CD14-positive monocyte (primary cell): Measurements from ENCODE around the gene CHURC1. TPM values are rescaled to one million over a fixed set of nuclear protein-coding genes. Genes with fewer than 3 reads are reported as not detected.
A peak's percentile ranks its signal among the peaks of the same experiment; 100 is the strongest.

Source experiments
- DNase-seq, 3 donors: peaks; one replicate each; pipeline ENCODE4 v3.0.0-alpha.2; 2011 to 2022
- H2AFZ ChIP-seq: 2 replicates; pipeline ENCODE4 v1.6.0; 2012; ENCODE audit warnings: mild to moderate bottlenecking, low read depth, low read length, inconsistent platforms; ENCODE audit not compliant: insufficient read depth, poor library complexity, severe bottlenecking
- H3K27ac ChIP-seq, 2 donors: 1 replicate in 1 of 2; 2 replicates in 1 of 2; pipeline ENCODE4 v1.5.1; 2012 to 2013; ENCODE audit warnings: low read length in 2 of 2, control low read depth in 1 of 2, inconsistent platforms in 1 of 2, low read depth in 1 of 2, mild to moderate bottlenecking in 1 of 2
- H3K27me3 ChIP-seq, 2 donors: one replicate each; pipeline versions ENCODE4 v1.6.0 to v1.6.1; 2011 to 2013; ENCODE audit warnings: low read length in 2 of 2; ENCODE audit not compliant: control insufficient read depth in 2 of 2, insufficient read depth in 2 of 2
- H3K36me3 ChIP-seq, 2 donors: replicated peaks in 1 of 2; 1 replicate in 1 of 2; 2 replicates in 1 of 2; pipeline versions ENCODE4 v1.5.1 to v1.6.1; 2012 to 2013; ENCODE audit warnings: low read length in 2 of 2, control low read depth in 1 of 2, inconsistent platforms in 1 of 2, mild to moderate bottlenecking in 1 of 2; ENCODE audit not compliant: insufficient read depth in 2 of 2, control insufficient read depth in 1 of 2
- H3K4me1 ChIP-seq, 2 donors: 1 replicate in 1 of 2; 2 replicates in 1 of 2; pipeline versions ENCODE4 v1.5.1 to v1.6.1; 2012 to 2013; ENCODE audit warnings: low read length in 2 of 2, control low read depth in 1 of 2, inconsistent platforms in 1 of 2, mild to moderate bottlenecking in 1 of 2, moderate library complexity in 1 of 2; ENCODE audit not compliant: insufficient read depth in 2 of 2, control insufficient read depth in 1 of 2
- H3K4me2 ChIP-seq: replicated peaks from 2 replicates; pipeline ENCODE3; 2012; ENCODE audit warnings: low read length, moderate library complexity, mild to moderate bottlenecking; ENCODE audit not compliant: poor library complexity, severe bottlenecking; ENCODE audit errors: extremely low read depth
- H3K4me3 ChIP-seq, 3 experiments: fragments of 200-600 bp in 1 of 3; sonication (generic) in 1 of 3; replicated peaks in 1 of 3; 1 replicate in 2 of 3; 2 replicates in 1 of 3; pipeline ENCODE4 v1.5.1; 2011 to 2013; ENCODE audit warnings: low read length in 3 of 3, mild to moderate bottlenecking in 3 of 3, control low read depth in 2 of 3, low read depth in 2 of 3, inconsistent platforms in 1 of 3, moderate library complexity in 1 of 3
- H3K79me2 ChIP-seq: 2 replicates; pipeline ENCODE4 v1.6.0; 2012; ENCODE audit warnings: mild to moderate bottlenecking, control low read depth, inconsistent platforms, low read length, moderate library complexity; ENCODE audit not compliant: insufficient read depth
- H3K9ac ChIP-seq: 2 replicates; pipeline ENCODE4 v1.6.0; 2017; ENCODE audit warnings: low read length, mild to moderate bottlenecking; ENCODE audit not compliant: insufficient read depth, poor library complexity, severe bottlenecking
- H3K9me3 ChIP-seq, 2 donors: replicated peaks in 1 of 2; 1 replicate in 1 of 2; 2 replicates in 1 of 2; pipeline versions ENCODE4 v1.5.1 to v1.6.1; 2012 to 2013; ENCODE audit warnings: low read length in 2 of 2, control low read depth in 1 of 2; ENCODE audit not compliant: control insufficient read depth in 1 of 2, insufficient read depth in 1 of 2
- H4K20me1 ChIP-seq: 2 replicates; pipeline ENCODE4 v1.6.0; 2012; ENCODE audit warnings: mild to moderate bottlenecking, low read length, control low read depth, moderate library complexity; ENCODE audit not compliant: insufficient read depth
- H3K27ac Mint-ChIP-seq, 7 donors: one replicate each; pipeline ENCODE4 v1.8.0; 2020; ENCODE audit warnings: mild to moderate bottlenecking in 7 of 7, mixed read lengths in 7 of 7, moderate library complexity in 6 of 7, inconsistent platforms in 2 of 7
- H3K27me3 Mint-ChIP-seq, 3 donors: one replicate each; pipeline ENCODE4 v1.8.0; 2021 to 2022; ENCODE audit warnings: low read depth in 3 of 3, mild to moderate bottlenecking in 3 of 3, mixed read lengths in 3 of 3, moderate library complexity in 3 of 3, inconsistent platforms in 1 of 3
- H3K36me3 Mint-ChIP-seq, 2 donors: one replicate each; pipeline ENCODE4 v1.8.0; 2020; ENCODE audit warnings: mixed read lengths in 2 of 2, inconsistent platforms in 1 of 2, mild to moderate bottlenecking in 1 of 2
- H3K4me1 Mint-ChIP-seq: one replicate; pipeline ENCODE4 v1.8.0; 2020; ENCODE audit warnings: mild to moderate bottlenecking, mixed read lengths
- H3K4me3 Mint-ChIP-seq, 2 donors: one replicate each; pipeline ENCODE4 v1.8.0; 2020; ENCODE audit warnings: mild to moderate bottlenecking in 2 of 2, mixed read lengths in 2 of 2, moderate library complexity in 1 of 2
- H3K9me3 Mint-ChIP-seq, 7 donors: one replicate each; pipeline ENCODE4 v1.8.0; 2020 to 2022; ENCODE audit warnings: mixed read lengths in 7 of 7, mild to moderate bottlenecking in 6 of 7, moderate library complexity in 6 of 7, inconsistent platforms in 2 of 7
- WGBS: methylation state at CpG from one replicate; pipeline ENCODE4 v1.1.5; 2013; ENCODE audit warnings: missing lambda C conversion rate; ENCODE audit not compliant: insufficient coverage; 5-methylcytosine and 5-hydroxymethylcytosine counted together
- intact Hi-C, 2 donors: fragments of 100-400 bp; cut with micrococcal nuclease; formaldehyde crosslinking; loops; one replicate each; pipeline versions ENCODE4 v1.15.0 to v1.15.1; 2023
- polyA plus RNA-seq, 3 donors: library from polyadenylated mRNA; depleted of rRNA in 1 of 3; unstranded in 2 of 3; stranded (reverse) in 1 of 3; fragments of 300-500 nt in 2 of 3; fragments of >200 nt in 1 of 3; fragmentation: Illumina TruSeq in 2 of 3; gene quantifications; 1 replicate in 2 of 3; 2 replicates in 1 of 3; pipeline ENCODE4 v1.2.3, GENCODE V29; 2012 to 2021
- TF ChIP-seq, protein P1 (sequence below): fragments of 200-600 bp; IDR thresholded peaks from one replicate; pipeline ENCODE4 v1.8.0; 2022; ENCODE audit warnings: antibody characterized with exemption, mild to moderate bottlenecking

The CHURC1 gene
- polyA plus RNA-seq, 3 donors, result 31.1 to 98.3 (median 81.2) TPM

DNA sequence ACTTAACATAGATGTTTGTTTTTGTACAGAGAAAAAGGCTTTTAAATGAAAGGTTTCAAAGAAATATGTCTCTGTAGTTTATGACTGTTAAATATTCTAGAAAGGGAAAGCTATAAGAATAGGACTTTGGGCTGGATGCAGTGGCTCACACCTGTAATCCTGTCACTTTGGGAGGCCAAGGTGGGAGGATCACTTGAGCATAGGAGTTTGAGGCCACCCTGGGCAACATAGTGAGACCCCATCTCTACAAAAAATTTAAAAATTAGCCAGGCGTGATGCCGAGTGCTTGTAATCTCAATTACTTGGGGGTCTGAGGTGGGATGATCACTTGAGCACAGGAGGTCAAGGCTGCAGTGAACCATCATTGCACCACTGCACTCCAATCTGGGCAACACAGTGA lies 16.9 kb downstream of the CHURC1 start:
- Mint-ChIP-seq H3K9me3 (no peaks in the 10 kb centered on the region), H3K4me1 (no peaks in the 10 kb centered on the region), H3K27ac (peak overlapping the region in 1 of 7 donors; percentile 20), H3K4me3 (no peak overlapping the region), H3K27me3 (no peaks in the 10 kb centered on the region), H3K36me3 (peaks cover 65 to 66% of the 10 kb centered on the region in 2 donors)
- no peaks in the 10 kb centered on the region for H3K27me3 ChIP-seq
- H3K9me3 ChIP-seq, result no peaks in the 10 kb centered on the region
- peaks cover 19% of the 10 kb centered on the region for H3K79me2 ChIP-seq
- intact Hi-C loops, result no loop called here
- H3K27ac ChIP-seq, result no peak overlapping the region
- TF ChIP-seq, protein P1, sequence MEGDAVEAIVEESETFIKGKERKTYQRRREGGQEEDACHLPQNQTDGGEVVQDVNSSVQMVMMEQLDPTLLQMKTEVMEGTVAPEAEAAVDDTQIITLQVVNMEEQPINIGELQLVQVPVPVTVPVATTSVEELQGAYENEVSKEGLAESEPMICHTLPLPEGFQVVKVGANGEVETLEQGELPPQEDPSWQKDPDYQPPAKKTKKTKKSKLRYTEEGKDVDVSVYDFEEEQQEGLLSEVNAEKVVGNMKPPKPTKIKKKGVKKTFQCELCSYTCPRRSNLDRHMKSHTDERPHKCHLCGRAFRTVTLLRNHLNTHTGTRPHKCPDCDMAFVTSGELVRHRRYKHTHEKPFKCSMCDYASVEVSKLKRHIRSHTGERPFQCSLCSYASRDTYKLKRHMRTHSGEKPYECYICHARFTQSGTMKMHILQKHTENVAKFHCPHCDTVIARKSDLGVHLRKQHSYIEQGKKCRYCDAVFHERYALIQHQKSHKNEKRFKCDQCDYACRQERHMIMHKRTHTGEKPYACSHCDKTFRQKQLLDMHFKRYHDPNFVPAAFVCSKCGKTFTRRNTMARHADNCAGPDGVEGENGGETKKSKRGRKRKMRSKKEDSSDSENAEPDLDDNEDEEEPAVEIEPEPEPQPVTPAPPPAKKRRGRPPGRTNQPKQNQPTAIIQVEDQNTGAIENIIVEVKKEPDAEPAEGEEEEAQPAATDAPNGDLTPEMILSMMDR, result no peak
- H4K20me1 ChIP-seq, result peaks cover 78% of the 10 kb centered on the region
- H3K4me1 ChIP-seq, result no peaks in the 10 kb centered on the region
- no peak for DNase-seq
- WGBS, result no CpG with 5 or more reads among the region's 2 CpGs
- H3K4me2 ChIP-seq, result no peak overlapping the region
- no peak overlapping the region for H3K9ac ChIP-seq
- peaks cover 89 to 98% of the 10 kb centered on the region in 2 donors for H3K36me3 ChIP-seq
- H3K4me3 ChIP-seq, result no peak overlapping the region
- H2AFZ ChIP-seq, result no peak overlapping the region

DNA sequence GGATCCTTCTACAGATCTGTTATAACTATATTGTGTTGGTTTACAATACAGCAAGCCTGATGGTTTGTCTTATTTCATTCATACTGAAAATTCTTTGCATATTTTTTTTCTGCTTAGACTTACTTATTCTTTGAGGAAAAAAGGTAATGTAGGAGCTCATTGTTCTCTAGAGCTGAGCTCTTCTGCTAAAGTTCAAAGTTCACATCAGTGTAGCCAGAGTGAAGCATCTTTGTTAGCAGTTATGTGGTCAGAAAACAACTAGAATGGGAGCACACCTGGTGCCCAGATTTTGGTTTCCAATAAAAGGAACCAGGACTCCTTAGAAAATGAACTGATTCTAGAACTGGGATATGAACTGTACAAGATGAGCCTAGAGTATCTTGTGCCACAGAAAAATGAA lies 18.0 kb downstream of the CHURC1 start:
- no peaks in the 10 kb centered on the region for H3K9me3 Mint-ChIP-seq
- DNase-seq, result no peak
- peaks cover 65 to 66% of the 10 kb centered on the region in 2 donors for H3K36me3 Mint-ChIP-seq
- TF ChIP-seq, protein P1, result no peak
- Histone ChIP-seq H3K27ac (no peak overlapping the region), H3K4me3 (no peak overlapping the region), H3K36me3 (peaks cover 91 to 98% of the 10 kb centered on the region in 2 donors), H3K27me3 (no peaks in the 10 kb centered on the region), H2AFZ (no peak overlapping the region), H3K9ac (no peak overlapping the region), H3K4me2 (no peak overlapping the region), H4K20me1 (peaks cover 77% of the 10 kb centered on the region), H3K79me2 (peaks cover 12% of the 10 kb centered on the region), H3K9me3 (no peaks in the 10 kb centered on the region), H3K4me1 (no peaks in the 10 kb centered on the region)
- H3K4me1 Mint-ChIP-seq, result no peaks in the 10 kb centered on the region
- H3K27ac Mint-ChIP-seq, result no peak overlapping the region
- no peak overlapping the region for H3K4me3 Mint-ChIP-seq
- intact Hi-C loops, result no loop called here
- no peaks in the 10 kb centered on the region for H3K27me3 Mint-ChIP-seq
